EL (cell line): ENCODE results near the gene KDM1A.
A peak's percentile ranks its signal among the peaks of the same experiment; 100 is the strongest.

Experiments used
- DNase-seq: peaks from one replicate; pipeline ENCODE4 v3.0.0-alpha.2; 2016

KDM1A gene

GRCh38 chr1:23079025-23079424 is 59.8 kb downstream of the KDM1A start:
- no peak for DNase-seq

- DNase-seq, result no peak
Measured at GRCh38 chr1:23080885-23081284, 61.6 kb downstream of the KDM1A start.

- no peak for DNase-seq
Measured at GRCh38 chr1:23081376-23081775, 62.1 kb downstream of the KDM1A start.

GRCh38 chr1:23083714-23084480 is 64.6 kb downstream of the KDM1A start:
- no peak for DNase-seq

DNA sequence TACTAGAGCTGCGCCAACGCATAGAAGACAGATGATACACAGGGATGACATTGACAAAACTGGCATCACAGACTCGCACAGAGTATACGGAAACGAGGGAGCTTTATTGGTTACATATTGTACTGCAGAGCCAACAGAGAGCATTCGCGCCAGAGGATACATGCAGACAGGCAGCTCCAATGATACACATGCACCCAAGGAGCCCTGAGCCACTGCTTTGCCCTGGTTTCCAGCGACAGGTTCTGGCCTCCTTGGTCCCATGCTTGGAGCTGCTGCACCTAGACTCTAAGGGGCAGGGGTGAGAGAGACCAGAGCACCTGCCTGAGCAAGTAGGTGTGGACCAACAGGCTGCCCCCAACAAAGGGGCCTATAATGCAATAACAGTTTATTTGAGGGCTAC is 65.6 kb downstream of the KDM1A start:
- DNase-seq, result no peak

GRCh38 chr1:23085696-23086095 is 66.4 kb downstream of the KDM1A start:
- no peak for DNase-seq

DNA sequence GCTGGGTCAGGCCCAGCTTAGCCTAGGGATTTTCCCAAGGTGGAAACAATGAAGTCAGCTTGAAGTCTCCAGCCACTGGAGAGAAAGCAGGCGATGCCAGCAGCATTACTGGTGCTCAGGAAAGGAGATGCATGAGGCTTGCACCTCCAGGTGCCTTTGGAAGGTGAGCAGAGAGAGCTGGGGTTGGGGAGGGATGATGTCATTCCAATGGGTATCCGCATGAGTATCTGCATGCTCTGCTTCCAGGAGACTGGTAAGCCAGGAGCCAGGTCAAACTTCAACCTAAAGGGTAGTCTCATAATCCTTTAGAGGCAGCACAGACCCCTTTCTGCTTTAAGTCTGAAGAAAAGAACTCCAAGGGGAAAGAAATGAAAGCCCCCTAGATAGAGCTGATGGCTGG is 68.8 kb downstream of the KDM1A start:
- DNase-seq, result no peak

DNA sequence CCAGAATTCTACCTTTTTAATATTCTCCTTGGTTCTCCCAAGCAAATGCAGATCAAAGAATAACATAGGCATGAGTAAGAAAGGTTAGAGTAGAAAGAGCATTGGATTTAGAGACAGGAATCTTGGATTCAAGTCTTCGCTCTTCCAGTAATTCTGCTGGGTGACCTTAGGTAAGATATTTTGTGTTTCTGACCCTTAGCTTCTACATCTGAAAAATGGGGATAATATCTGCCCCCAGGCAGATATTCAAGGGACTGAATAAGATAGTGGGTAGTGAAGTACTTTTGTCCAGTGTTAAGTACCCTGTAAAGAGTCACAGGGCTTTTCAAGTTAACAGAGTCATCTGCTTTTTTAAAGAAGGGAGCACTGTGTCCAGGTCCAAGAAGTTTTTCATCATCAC is 70.8 kb downstream of the KDM1A start:
- no peak for DNase-seq

DNA sequence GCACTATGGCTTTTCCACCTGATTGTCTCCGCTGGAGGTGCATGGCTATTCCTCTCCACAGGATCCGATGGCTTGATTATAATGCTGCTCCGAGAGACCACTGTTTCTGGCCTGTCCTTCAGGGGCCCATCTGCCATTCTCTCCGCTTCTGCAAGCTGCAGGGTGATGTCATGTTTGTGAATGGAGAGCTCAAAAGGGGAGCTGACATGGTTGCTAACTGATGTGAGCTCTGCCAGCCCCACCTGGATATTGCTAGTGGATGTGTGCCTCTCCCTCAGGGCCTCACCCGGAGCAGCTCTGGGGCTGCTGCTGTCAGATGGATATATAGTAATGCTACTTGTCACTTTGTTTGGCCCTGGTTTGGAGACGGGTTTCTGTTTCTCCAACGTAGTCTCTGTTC is 72.3 kb downstream of the KDM1A start:
- no peak for DNase-seq

DNA sequence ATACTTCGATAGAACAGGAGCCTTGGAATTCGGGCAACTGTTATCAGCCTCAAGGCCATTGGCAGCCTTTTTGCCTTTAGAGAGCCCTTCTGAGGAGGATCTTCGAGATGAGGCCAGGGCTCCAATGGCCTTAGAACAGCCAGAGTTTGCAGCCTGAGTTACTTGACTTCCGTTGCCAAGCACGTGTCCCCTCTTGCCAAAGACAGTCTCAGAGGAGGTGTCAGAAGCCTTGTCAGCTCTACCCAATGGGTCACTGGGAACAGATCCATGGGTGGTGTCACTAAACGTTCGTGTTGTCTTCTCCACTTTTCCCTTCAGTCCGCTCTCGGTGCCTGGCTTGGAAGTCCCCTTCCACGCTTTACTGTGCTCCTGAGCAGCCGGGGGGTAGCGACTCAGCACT is 73.2 kb downstream of the KDM1A start:
- DNase-seq, result no peak

GRCh38 chr1:23097316-23097715 is 78.0 kb downstream of the KDM1A start:
- DNase-seq, result peak; percentile 30

- peak; percentile 80 for DNase-seq
Measured at GRCh38 chr1:23098463-23099170, 79.3 kb downstream of the KDM1A start.

- DNase-seq, result no peak
Measured at GRCh38 chr1:23099171-23099536, 79.9 kb downstream of the KDM1A start.

- DNase-seq, result peak; percentile 99
Measured at GRCh38 chr1:23100074-23100748, 80.9 kb downstream of the KDM1A start.

DNA sequence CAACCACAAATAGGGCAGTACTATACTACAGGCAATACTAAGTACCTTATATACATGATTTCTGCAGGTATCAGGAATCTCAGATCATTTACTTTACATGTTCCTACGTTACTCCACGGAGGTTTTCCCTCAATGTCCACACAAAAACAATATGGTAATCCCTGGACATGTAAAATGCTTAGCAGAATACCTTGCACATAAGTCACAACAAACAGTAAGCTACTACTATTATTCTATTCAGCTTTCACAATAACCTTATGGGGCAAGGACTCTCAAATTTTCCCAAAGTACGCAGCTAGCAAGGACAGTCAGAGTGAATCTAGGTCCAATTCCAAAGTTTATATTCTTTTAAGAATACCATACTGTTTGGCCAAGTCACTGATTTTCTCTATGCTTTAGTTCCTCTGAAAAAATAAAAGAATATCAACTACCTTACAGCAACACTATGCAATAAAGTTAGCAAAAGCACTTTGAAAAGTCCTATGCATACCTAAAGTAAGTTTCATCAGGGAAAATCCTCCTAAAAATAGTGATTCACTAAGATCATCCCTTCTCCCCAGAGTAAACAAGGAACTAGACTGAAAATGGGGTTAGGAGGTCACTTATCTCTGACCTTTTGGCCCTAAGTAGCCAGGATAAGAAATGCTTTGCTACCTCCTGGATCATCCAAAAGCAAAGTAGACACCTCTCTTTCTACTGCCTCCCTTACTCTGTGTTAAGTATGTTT is 82.0 kb downstream of the KDM1A start:
- DNase-seq, result peak; percentile 58

DNA sequence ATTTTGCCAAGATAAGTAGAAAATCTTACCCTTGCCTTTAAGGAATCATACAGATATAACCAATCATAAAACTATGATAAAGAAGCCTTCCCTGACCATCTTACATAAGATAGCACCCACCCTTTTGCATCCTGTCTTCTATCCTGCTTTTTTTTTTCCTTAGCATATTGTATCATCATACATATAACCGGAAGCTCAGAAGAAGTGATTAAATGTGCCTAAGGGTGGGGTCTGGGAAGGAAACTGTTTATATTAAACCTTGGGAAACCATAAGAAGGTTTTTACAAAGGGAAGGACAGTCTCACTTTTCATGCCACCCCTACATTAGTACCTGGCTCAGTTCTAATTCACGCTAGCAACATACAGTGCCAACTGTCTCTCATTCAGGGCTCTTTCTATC is 82.6 kb downstream of the KDM1A start:
- DNase-seq, result peak; percentile 35

DNA sequence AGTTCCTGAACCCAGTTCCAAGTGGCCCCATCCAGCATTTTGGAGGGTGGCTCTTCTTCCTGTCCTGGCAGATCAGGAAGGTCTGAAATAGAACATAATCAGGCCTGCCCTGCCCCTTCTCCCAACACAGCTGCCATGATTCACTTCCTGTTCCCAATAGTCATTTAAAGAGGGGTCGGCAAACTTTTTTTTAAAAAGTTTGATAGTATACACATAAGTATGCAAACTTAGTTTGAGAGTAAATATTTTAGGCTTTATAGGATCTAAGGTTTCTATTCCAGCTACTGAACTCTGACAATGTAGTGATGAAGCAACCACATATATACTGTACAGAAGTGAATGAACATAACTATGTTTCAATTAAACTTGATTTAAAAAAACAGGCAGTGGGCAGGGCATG is 83.0 kb downstream of the KDM1A start:
- peak; percentile 82 for DNase-seq

- peak; percentile 61 for DNase-seq
Measured at GRCh38 chr1:23103001-23103889, 84.0 kb downstream of the KDM1A start.

- DNase-seq, result no peak
Measured at GRCh38 chr1:23108918-23109533, 89.8 kb downstream of the KDM1A start.

DNA sequence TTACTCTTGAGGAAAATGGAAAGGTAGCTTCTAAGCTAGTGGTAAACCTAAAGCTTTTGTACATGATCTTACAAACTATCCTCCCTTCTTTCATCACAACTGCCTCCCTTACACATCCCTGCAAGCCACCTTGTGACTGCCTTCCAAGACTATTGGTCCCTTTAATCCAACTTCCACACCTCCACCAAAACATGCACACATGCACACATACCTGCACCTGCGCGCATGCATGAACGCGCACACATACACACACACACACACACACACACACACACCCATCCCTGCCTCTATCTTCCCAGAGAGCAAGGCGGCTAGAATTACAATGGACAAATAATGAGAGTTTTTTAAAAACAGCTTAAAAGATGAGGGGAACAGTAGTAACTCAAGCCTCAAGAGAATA is 91.1 kb downstream of the KDM1A start:
- no peak for DNase-seq

GRCh38 chr1:23111600-23112535 is 92.6 kb downstream of the KDM1A start:
- no peak for DNase-seq
